ENCODE data around the gene MAGEA10. TPM values are rescaled to one million over a fixed set of nuclear protein-coding genes. Genes with fewer than 3 reads are reported as not detected.

The MAGEA10 gene
- total and polyA plus RNA-seq, 2 of the 8 experiments (the other 6 are each of a cell fraction or from before 2014, with no cell fraction given): not detected

GRCh38 chrX:152103866-152104265 lies 34.5 kb downstream of the MAGEA10 start:
- Histone ChIP-seq H4K5ac (ENCODE audit: insufficient read length, low read depth, low read length) (no peak overlapping the region), H2BK12ac (ENCODE audit: low read depth, low read length) (no peak overlapping the region), H3K36me3 (ENCODE audit: control insufficient read depth in 2 of 4, insufficient read depth in 4 of 4, low read length in 3 of 4) (no peaks in the 10 kb centered on the region), H2BK15ac (ENCODE audit: low read length) (no peak overlapping the region), H2BK120ac (replicated peaks; ENCODE audit: low read depth, low read length) (no peak overlapping the region), H2BK5ac (ENCODE audit: low read depth, low read length) (no peak overlapping the region), H3K79me1 (ENCODE audit: low read depth, low read length) (no peaks in the 10 kb centered on the region), H3K4me3 (ENCODE audit: extremely low read depth in 1 of 4, insufficient read depth in 2 of 4, low read depth in 3 of 4, low read length in 4 of 4) (no peak overlapping the region), H3K23me2 (ENCODE audit: low read depth, low read length) (no peaks in the 10 kb centered on the region), H4K8ac (ENCODE audit: extremely low read depth, insufficient read depth, low read length) (no peak overlapping the region), H3K18ac (ENCODE audit: extremely low read depth, low read length) (no peak overlapping the region), H3K56ac (replicated peaks; ENCODE audit: insufficient read length, low read depth, low read length) (no peak overlapping the region), H3K79me2 (ENCODE audit: control insufficient read depth in 1 of 2, insufficient read depth in 2 of 2, low read length in 2 of 2) (no peaks in the 10 kb centered on the region), H4K91ac (replicated peaks; ENCODE audit: insufficient read length, low read length) (no peak overlapping the region), H3K23ac (ENCODE audit: insufficient read length) (no peak overlapping the region), H3K4me1 (replicated peaks in 1 of 4; ENCODE audit: control insufficient read depth in 3 of 4, insufficient read depth in 4 of 4, low read length in 3 of 4) (no peaks in the 10 kb centered on the region), H3K9ac (replicated peaks in 1 of 4; ENCODE audit: extremely low read depth in 1 of 4, low read depth in 3 of 4, low read length in 3 of 4) (no peak overlapping the region), H3K9me3 (ENCODE audit: insufficient read depth in 2 of 2, low read depth in 1 of 2, low read length in 1 of 2) (no peaks in the 10 kb centered on the region), H4K20me1 (replicated peaks in 1 of 2; ENCODE audit: control insufficient read depth in 1 of 2, insufficient read depth in 2 of 2, low read length in 2 of 2) (no peaks in the 10 kb centered on the region), H3K27ac (ENCODE audit: low read depth, low read length) (no peak overlapping the region), H2BK20ac (ENCODE audit: low read length) (no peak overlapping the region), H2AK5ac (ENCODE audit: low read depth, low read length) (no peak overlapping the region), H3K14ac (ENCODE audit: insufficient read length) (no peak overlapping the region), H3K4me2 (ENCODE audit: insufficient read depth in 1 of 2, low read depth in 2 of 2, low read length in 2 of 2) (no peak overlapping the region), H3K27me3 (replicated peaks in 1 of 4; ENCODE audit: control insufficient read depth in 3 of 4, extremely low read depth in 1 of 4, insufficient read depth in 3 of 4, low read length in 3 of 4) (no peaks in the 10 kb centered on the region), H2AFZ (ENCODE audit: low read length) (no peak overlapping the region), H3K4ac (replicated peaks; ENCODE audit: insufficient read length, low read depth, low read length) (no peak overlapping the region)
- ChIA-PET CTCF (ENCODE audit: partially characterized antibody) (no interaction called here), POLR2A (ENCODE audit: partially characterized antibody) (no interaction called here)
- FAIRE-seq (no peak), DNase-seq (ENCODE audit: low read depth in 1 of 2, low spot score in 2 of 2) (no peak)
- TF ChIP-seq TCF12 (IDR thresholded peaks at IDR 0.05; ENCODE audit: low read depth, low read length) (no peak), EP300 (IDR thresholded peaks at IDR 0.05; ENCODE audit: borderline replicate concordance in 1 of 2, low read depth in 2 of 2, low read length in 2 of 2) (no peak), TAF7 (optimal IDR thresholded peaks at IDR 0.05; ENCODE audit: borderline replicate concordance, low read depth, low read length) (no peak)
- 83% methylated on average over 2 of the region's 6 CpGs; no CpG with 5 or more reads in 1 of the 2 experiments for WGBS, 2 experiments (ENCODE audit: extremely low coverage in 1 of 2, insufficient coverage in 1 of 2, insufficient read length in 1 of 2, insufficient replicate concordance in 2 of 2, low coverage in 1 of 2, low lambda C conversion rate in 2 of 2, missing lambda C conversion rate in 1 of 2)

All from H1 (cell line).